Left ventricle myocardium inferior (tissue), 1 donor: ENCODE measurements around the gene CPNE5. TPM values are rescaled to one million over a fixed set of nuclear protein-coding genes. Genes with fewer than 3 reads are reported as not detected.
A peak's percentile ranks its signal among the peaks of the same experiment; 100 is the strongest.

ENCODE experiments used
- DNase-seq: peaks from one replicate; pipeline ENCODE4 v3.0.0-alpha.2; 2020
- H3K27ac ChIP-seq: fragments of 200-600 bp; replicated peaks from 2 replicates; pipeline ENCODE4 v1.8.0; 2021
- H3K27me3 ChIP-seq: fragments of 200-600 bp; 2 replicates; pipeline ENCODE4 v1.8.0; 2021; ENCODE audit warnings: low read depth
- H3K36me3 ChIP-seq: fragments of 200-600 bp; 2 replicates; pipeline ENCODE4 v1.8.0; 2021
- H3K4me1 ChIP-seq: fragments of 200-600 bp; 2 replicates; pipeline ENCODE4 v1.8.0; 2021
- H3K4me3 ChIP-seq: fragments of 200-600 bp; 2 replicates; pipeline ENCODE4 v1.8.0; 2021; ENCODE audit warnings: mild to moderate bottlenecking, moderate library complexity
- H3K9me3 ChIP-seq: fragments of 200-600 bp; replicated peaks from 2 replicates; pipeline ENCODE4 v1.8.0; 2021
- intact Hi-C: fragments of 100-400 bp; cut with micrococcal nuclease; formaldehyde crosslinking; loops from one replicate; pipeline ENCODE4 v1.11.0; 2022
- total RNA-seq: library from RNA; stranded (reverse); fragmentation: NEBNext Ultra II Directional; extraction: Animal tissue kit (Norgen Biotek cat#: 25700); gene quantifications from one replicate; pipeline ENCODE4 v1.2.1, GENCODE V29; 2021
- TF ChIP-seq, protein P1 (sequence below): fragments of 200-600 bp; IDR thresholded peaks from 2 replicates; pipeline ENCODE4 v1.8.0; 2021; ENCODE audit warnings: antibody characterized with exemption, mild to moderate bottlenecking, borderline replicate concordance
- donor health status: DM: no; HTN: yes; CAD: no; lungs with severe emphysema.

The CPNE5 gene
- total RNA-seq, 1 donor from 2014 or later = 26.5 TPM

DNA sequence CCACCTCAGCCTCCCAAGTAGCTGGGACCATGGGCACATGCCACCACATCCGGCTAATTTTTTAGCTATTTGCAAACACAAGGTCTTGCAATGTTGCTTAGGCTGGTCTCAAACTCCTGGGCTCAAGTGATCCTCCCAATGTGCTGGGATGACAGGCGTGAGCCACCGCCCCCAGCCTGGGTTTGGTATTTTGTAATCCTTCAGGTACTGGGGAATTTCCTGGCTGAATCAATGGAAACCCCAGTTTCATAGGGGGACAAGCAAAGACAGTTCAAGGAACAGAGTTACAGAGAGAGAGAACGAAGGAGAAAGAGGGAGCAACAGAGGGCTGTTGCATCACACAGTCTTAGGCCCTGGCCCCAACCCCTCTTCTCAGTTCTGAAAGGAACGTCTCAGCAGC is 105.9 kb downstream of the CPNE5 start:
- TF ChIP-seq, protein P1, sequence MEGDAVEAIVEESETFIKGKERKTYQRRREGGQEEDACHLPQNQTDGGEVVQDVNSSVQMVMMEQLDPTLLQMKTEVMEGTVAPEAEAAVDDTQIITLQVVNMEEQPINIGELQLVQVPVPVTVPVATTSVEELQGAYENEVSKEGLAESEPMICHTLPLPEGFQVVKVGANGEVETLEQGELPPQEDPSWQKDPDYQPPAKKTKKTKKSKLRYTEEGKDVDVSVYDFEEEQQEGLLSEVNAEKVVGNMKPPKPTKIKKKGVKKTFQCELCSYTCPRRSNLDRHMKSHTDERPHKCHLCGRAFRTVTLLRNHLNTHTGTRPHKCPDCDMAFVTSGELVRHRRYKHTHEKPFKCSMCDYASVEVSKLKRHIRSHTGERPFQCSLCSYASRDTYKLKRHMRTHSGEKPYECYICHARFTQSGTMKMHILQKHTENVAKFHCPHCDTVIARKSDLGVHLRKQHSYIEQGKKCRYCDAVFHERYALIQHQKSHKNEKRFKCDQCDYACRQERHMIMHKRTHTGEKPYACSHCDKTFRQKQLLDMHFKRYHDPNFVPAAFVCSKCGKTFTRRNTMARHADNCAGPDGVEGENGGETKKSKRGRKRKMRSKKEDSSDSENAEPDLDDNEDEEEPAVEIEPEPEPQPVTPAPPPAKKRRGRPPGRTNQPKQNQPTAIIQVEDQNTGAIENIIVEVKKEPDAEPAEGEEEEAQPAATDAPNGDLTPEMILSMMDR = no peak

DNA sequence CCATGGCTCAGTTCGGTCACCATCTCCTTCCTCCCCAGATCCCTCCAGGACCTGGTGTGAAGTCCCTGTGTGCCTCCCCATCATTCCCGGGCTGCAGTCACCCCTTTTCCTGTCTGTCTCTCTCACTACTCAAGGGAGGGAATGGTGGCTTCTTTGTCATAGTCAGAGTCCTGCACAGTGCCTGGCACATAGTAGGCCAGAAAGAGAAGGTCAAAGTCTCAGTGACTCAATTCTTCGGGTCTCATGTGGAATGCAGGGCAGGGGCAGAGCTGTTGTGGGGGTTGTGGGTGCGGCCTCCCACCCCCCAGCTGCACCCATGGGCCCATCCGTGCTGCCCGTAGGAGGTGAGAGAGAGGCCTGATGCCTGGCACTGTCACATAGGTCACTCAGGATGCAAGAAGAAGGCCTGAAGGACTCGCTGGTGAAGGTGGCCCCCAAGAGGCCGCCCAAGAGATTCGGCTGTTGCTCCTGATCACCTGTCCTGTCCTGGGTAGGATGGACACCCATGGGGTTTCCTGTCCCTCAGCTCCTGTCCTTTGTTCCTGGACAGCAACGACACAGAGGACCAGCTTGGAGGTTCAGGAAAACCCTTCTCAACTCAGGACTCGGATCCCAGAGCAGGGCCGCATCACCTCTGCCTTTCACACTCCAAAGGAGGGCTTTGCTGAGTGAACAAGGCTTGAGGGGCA is 107.5 kb downstream of the CPNE5 start:
- Histone ChIP-seq H3K27ac (no peak overlapping the region), H3K27me3 (no peaks in the 10 kb centered on the region), H3K9me3 (no peaks in the 10 kb centered on the region), H3K36me3 (no peaks in the 10 kb centered on the region), H3K4me3 (no peak overlapping the region), H3K4me1 (peaks cover 39% of the 10 kb centered on the region)
- DNase-seq = no peak
- TF ChIP-seq, protein P1 = no peak
- intact Hi-C loops = no loop called here

More for the DNA sequence above, 105.9 kb downstream of the CPNE5 start:
- Histone ChIP-seq H3K27ac (no peak overlapping the region), H3K4me3 (no peak overlapping the region), H3K9me3 (no peaks in the 10 kb centered on the region), H3K27me3 (no peaks in the 10 kb centered on the region), H3K36me3 (no peaks in the 10 kb centered on the region), H3K4me1 (peaks cover 39% of the 10 kb centered on the region)
- intact Hi-C loops = no loop called here
- DNase-seq = peak; percentile 3

DNA sequence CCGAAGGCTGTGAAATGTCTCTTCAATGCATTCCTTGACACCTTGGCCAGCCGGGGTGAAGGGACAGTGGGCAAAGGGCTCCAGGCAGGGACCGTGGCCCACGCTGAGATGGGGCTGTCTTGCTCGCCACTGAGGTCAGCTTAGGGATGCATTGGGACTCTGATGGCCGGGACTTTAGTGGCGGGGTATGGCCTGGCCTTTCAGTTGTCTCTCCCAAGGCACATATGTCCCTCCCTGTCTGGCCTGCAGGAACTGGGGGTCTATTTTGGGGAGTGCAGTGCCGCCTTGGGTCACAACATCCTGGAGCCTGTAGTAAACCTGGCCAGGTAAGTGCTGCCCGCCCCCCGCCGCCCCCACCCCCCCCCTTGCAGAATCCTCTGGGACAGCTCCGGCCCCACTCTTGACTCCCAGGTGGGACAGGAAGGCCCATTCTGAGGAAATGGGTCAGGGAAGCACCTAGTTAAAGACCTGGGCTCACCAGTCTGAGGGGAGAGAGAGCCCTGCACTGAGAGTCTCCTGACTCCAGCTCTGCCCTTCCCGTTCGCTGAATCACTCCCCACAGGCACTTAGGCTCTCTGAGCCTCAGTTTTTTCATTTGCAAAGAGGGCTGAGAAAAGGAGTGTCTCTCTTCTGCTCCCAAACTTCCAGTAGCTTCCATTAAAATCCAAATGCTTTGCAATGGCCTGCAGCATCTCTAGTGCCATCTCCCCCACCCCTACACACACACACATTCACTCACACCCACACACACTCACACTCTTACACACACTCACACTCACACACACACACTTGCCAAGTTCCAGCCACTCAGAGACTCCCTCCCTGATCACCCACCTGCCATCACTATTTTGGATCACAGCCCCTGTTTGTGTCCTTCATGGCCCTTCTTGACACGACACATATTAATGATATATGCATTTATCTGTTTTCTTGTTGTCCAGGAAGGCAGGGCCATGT is 108.5 kb downstream of the CPNE5 start:
- Histone ChIP-seq H3K27ac (no peak overlapping the region), H3K36me3 (no peaks in the 10 kb centered on the region), H3K4me1 (peaks cover 32% of the 10 kb centered on the region), H3K4me3 (no peak overlapping the region), H3K27me3 (no peaks in the 10 kb centered on the region), H3K9me3 (no peaks in the 10 kb centered on the region)
- no peak for DNase-seq
- intact Hi-C loops = no loop called here
- TF ChIP-seq, protein P1 = no peak

DNA sequence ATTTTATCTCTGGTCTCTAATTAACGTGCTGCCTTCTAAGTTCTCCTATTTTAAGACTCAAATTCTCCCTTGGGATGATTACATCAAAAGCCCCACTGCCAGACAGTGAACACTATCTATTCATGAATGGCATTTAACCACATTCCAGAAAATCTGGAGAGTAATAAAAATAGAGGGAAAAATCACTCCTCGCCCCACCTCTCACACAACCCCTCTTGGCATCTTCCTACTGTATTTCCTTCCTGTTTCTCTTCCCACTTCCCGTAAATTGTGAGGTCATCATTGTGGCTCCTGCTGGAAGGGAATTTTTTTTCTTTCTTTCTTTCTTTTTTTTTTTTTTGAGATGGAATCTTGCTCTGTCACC is 110.1 kb downstream of the CPNE5 start:
- TF ChIP-seq, protein P1 = no peak
- H3K36me3 ChIP-seq = no peaks in the 10 kb centered on the region
- intact Hi-C loops = no loop called here
- no peak overlapping the region for H3K27ac ChIP-seq
- no peaks in the 10 kb centered on the region for H3K9me3 ChIP-seq
- no peaks in the 10 kb centered on the region for H3K27me3 ChIP-seq
- H3K4me3 ChIP-seq = no peak overlapping the region
- DNase-seq = no peak
- peaks cover 18% of the 10 kb centered on the region for H3K4me1 ChIP-seq

DNA sequence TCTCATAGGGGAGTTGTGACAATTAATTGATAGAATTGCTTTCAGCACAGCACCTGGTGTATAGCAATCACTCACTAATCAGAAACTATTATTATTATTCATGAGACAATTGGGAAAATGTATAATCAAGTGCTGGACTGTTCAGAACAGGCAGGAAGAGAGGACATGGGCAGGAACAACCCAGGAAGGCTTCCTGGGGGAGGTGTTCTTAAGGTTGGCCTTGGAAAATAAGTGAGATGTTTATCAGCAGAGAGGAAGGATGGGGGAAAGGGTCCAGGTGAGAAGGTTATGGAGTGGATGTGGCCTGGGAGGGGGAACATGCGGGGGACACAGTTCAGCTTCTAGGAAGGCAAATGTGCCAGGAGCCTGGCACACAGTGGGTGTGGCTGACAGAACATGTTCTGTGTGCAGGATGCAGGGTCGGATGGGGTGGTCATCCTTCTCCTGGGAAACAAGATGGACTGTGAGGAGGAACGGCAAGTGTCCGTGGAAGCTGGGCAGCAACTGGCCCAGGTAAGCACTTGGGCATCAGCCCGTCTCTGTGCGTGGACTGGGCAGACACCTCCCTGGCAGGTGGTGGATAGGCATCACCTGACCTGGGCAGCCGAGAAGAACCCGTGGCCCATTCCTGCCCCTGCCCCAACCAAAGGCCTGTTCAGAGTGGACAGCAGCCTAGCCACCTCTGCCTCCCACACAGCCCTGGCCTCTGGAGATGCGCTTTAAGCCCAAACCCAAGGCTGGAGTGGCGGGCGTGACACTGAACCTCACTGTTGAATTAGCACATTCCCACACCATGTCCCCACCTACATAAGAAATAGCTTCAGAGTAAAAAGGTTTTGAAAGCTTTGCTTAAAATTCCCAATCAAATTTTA is 110.7 kb downstream of the CPNE5 start:
- H3K4me3 ChIP-seq = no peak overlapping the region
- H3K27me3 ChIP-seq = no peaks in the 10 kb centered on the region
- intact Hi-C loops = no loop called here
- H3K4me1 ChIP-seq = peaks cover 18% of the 10 kb centered on the region
- no peaks in the 10 kb centered on the region for H3K36me3 ChIP-seq
- TF ChIP-seq, protein P1 = no peak
- H3K9me3 ChIP-seq = no peaks in the 10 kb centered on the region
- DNase-seq = no peak
- H3K27ac ChIP-seq = no peak overlapping the region
